ENCODE measurements around the gene ZNF213.

The ZNF213 gene

GRCh38 chr16:3188925-3189825, 54.3 kb downstream of the ZNF213 start:
- DNase-seq (ENCODE audit: low read depth) = no peak

GRCh38 chr16:3189869-3190268, 55.0 kb downstream of the ZNF213 start:
- H3K4me3 ChIP-seq (ENCODE audit: low read depth, low read length) = peak overlapping the region; percentile 70
- DNase-seq (ENCODE audit: low read depth) = no peak
- TF ChIP-seq CTCF (IDR thresholded peaks at IDR 0.05; ENCODE audit: control insufficient read depth, extremely low read depth, insufficient read depth) = no peak

More at GRCh38 chr16:3188925-3189825, 54.3 kb downstream of the ZNF213 start:
- H3K4me3 ChIP-seq (ENCODE audit: low read depth, low read length) = peak overlapping the region; percentile 70
- TF ChIP-seq CTCF (IDR thresholded peaks at IDR 0.05; ENCODE audit: control insufficient read depth, extremely low read depth, insufficient read depth) = no peak

GRCh38 chr16:3190949-3191353, 56.1 kb downstream of the ZNF213 start:
- H3K4me3 ChIP-seq (ENCODE audit: low read depth, low read length) = peak overlapping the region; percentile 70
- no peak for TF ChIP-seq CTCF (IDR thresholded peaks at IDR 0.05; ENCODE audit: control insufficient read depth, extremely low read depth, insufficient read depth)
- no peak for DNase-seq (ENCODE audit: low read depth)
